ENCODE results near the gene RASGRF2.

RASGRF2 gene

DNA sequence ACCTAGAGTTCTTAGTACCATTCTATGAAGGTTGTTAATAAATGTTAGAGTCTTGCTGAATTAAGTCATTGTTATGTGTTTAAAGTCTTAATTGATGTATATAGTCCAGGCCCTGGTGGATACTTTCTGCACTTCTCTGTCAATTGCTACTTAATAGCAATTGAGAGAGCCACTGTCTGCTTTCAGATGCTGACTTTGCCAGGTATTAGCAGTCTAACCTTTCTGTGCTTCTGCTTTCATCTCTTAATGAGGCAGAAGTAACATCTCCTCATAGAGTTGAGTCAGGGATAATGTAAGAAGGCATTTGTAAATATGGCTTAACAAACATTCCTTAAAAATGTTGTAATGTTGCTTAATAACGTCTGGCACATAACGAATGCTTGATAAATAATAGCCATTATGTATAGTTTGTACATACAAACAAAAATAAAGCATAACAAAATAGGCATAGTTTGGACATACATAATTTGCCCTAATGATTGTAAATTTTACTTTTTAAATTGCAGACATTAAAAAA lies 28.3 kb downstream of the RASGRF2 start:
- Histone ChIP-seq H3K4me3 (ENCODE audit: low read depth in 1 of 2, low read length in 1 of 2) (no peak overlapping the region), H3K9me3 (no peaks in the 10 kb centered on the region), H3K27me3 (no peaks in the 10 kb centered on the region), H3K27ac (no peak overlapping the region), H3K4me1 (ENCODE audit: control insufficient read depth in 1 of 2, insufficient read depth in 1 of 2, low read depth in 1 of 2, low read length in 1 of 2) (peaks cover 3 to 10% of the 10 kb centered on the region in 2 experiments), H3K36me3 (no peaks in the 10 kb centered on the region)
- TF ChIP-seq, protein P1, sequence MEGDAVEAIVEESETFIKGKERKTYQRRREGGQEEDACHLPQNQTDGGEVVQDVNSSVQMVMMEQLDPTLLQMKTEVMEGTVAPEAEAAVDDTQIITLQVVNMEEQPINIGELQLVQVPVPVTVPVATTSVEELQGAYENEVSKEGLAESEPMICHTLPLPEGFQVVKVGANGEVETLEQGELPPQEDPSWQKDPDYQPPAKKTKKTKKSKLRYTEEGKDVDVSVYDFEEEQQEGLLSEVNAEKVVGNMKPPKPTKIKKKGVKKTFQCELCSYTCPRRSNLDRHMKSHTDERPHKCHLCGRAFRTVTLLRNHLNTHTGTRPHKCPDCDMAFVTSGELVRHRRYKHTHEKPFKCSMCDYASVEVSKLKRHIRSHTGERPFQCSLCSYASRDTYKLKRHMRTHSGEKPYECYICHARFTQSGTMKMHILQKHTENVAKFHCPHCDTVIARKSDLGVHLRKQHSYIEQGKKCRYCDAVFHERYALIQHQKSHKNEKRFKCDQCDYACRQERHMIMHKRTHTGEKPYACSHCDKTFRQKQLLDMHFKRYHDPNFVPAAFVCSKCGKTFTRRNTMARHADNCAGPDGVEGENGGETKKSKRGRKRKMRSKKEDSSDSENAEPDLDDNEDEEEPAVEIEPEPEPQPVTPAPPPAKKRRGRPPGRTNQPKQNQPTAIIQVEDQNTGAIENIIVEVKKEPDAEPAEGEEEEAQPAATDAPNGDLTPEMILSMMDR (IDR thresholded peaks at IDR 0.05), result no peak

DNA sequence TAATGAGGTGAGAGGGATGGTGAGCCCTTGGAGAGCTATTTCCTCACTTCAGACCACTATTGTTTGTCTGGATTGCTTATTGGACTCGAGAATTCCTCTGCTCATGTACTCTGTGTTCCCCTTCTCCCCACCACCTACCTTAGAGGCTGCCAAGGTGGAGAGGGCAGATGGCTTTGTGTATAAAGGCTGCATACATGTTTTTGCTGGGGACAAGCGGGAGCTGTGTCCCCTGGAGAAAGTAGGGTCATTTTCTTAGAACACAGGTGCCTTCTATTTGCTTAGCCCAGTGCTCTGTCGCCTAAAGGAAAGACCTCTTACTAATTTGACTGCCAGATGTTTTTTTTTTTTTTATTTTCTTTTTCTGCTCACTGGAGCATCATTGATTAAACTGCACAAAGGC lies 29.7 kb downstream of the RASGRF2 start:
- no peak overlapping the region for H3K27ac ChIP-seq
- no peaks in the 10 kb centered on the region for H3K27me3 ChIP-seq
- H3K9me3 ChIP-seq, result no peaks in the 10 kb centered on the region
- H3K36me3 ChIP-seq, result no peaks in the 10 kb centered on the region
- H3K4me3 ChIP-seq (ENCODE audit: low read depth in 1 of 2, low read length in 1 of 2), result no peak overlapping the region
- TF ChIP-seq, protein P1 (IDR thresholded peaks at IDR 0.05), result no peak
- H3K4me1 ChIP-seq (ENCODE audit: control insufficient read depth in 1 of 2, insufficient read depth in 1 of 2, low read depth in 1 of 2, low read length in 1 of 2), result peaks cover 3 to 10% of the 10 kb centered on the region in 2 experiments

DNA sequence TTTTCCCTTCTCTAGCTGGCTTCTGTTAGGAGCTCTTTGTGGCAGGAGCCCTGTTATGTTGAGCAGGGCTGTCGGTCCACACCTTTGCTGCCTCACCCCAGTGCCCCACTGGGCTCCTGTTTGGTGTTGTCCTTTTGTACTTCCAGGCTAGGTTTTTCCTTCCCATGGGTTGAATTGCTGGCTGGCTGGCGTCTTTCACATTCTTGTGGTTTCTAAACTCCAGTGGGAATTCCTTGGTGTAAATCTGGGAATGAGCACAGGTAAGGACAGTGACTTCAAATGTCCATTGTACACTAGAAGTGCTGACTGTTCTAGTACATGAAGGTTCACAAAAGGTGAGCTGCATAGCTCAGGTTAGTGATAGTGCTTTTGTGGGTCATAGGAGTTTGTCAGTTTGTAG lies 30.4 kb downstream of the RASGRF2 start:
- Histone ChIP-seq H3K9me3 (no peaks in the 10 kb centered on the region), H3K36me3 (no peaks in the 10 kb centered on the region), H3K27ac (no peak overlapping the region), H3K4me1 (ENCODE audit: control insufficient read depth in 1 of 2, insufficient read depth in 1 of 2, low read depth in 1 of 2, low read length in 1 of 2) (peaks cover 3 to 10% of the 10 kb centered on the region in 2 experiments), H3K27me3 (no peaks in the 10 kb centered on the region), H3K4me3 (ENCODE audit: low read depth in 1 of 2, low read length in 1 of 2) (no peak overlapping the region)
- TF ChIP-seq, protein P1 (IDR thresholded peaks at IDR 0.05), result no peak

DNA sequence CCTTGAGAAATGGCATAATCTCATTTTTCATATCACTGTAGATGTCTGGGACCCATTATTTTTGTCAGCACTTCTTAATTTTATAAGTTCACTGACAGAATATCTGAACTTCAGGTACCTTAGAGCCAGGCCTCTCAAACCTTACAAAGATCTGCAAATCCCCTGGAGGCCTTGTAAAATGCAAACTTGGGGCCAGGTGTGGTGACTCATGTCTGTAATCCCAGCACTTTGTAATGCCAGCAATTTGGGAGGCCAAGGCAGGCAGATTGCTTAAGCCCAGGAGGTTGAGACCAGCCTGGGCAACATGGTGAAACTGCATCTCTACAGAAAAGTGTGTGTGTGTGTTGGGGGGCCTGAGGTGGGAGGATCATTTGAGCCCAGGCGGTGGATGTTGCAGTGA lies 30.8 kb downstream of the RASGRF2 start:
- TF ChIP-seq, protein P1 (IDR thresholded peaks at IDR 0.05), result no peak
- H3K27me3 ChIP-seq, result peaks cover 3% of the 10 kb centered on the region
- H3K9me3 ChIP-seq, result no peaks in the 10 kb centered on the region
- H3K27ac ChIP-seq, result no peak overlapping the region
- H3K4me3 ChIP-seq (ENCODE audit: low read depth in 1 of 2, low read length in 1 of 2), result no peak overlapping the region
- H3K36me3 ChIP-seq, result no peaks in the 10 kb centered on the region
- peaks cover 3 to 10% of the 10 kb centered on the region in 2 experiments for H3K4me1 ChIP-seq (ENCODE audit: control insufficient read depth in 1 of 2, insufficient read depth in 1 of 2, low read depth in 1 of 2, low read length in 1 of 2)

DNA sequence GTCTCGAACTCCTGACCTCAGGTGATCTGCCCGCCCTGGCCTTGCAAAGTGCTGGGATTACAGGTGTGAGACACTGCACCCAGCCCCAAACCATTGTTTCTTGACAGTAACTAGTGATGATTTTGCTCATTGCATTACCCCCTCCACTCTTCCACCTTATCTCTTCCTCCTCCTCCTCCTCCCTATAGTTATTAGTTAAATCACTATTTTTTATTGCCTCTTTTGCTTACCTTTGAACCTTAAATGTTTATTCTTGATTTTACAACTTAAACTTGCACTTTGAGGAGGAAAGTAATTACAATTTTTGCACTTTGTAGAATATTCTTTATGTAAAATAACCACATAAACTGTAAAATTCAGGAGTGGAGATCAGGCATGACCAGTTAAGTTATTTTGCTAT lies 35.7 kb downstream of the RASGRF2 start:
- no peaks in the 10 kb centered on the region for H3K4me1 ChIP-seq (ENCODE audit: control insufficient read depth in 1 of 2, insufficient read depth in 1 of 2, low read depth in 1 of 2, low read length in 1 of 2)
- TF ChIP-seq, protein P1 (IDR thresholded peaks at IDR 0.05), result no peak
- H3K27ac ChIP-seq, result no peak overlapping the region
- H3K4me3 ChIP-seq (ENCODE audit: low read depth in 1 of 2, low read length in 1 of 2), result no peak overlapping the region
- H3K27me3 ChIP-seq, result peaks cover 16% of the 10 kb centered on the region
- H3K9me3 ChIP-seq, result no peaks in the 10 kb centered on the region
- H3K36me3 ChIP-seq, result no peaks in the 10 kb centered on the region

DNA sequence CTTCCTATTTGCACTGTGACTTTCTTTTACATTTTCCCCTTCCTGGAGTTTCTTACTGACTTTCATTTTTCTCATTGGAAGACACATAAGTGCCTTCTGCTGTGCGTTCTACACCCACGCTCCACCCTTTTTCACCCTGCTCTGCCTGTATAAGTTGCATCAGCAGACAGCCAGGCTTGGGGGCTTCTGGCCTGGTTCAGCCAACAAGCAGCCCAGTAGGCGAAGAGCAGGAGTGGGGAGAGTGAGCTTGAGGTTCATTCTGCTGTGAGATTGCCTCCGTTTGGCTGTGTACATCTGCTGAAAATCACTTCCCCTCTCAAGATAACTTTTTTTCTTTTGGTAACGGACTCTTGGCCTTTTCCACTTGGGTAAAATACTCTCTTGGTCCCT lies 38.4 kb downstream of the RASGRF2 start:
- no peak overlapping the region for H3K27ac ChIP-seq
- TF ChIP-seq, protein P1 (IDR thresholded peaks at IDR 0.05), result no peak

More for the DNA sequence above, 38.4 kb downstream of the RASGRF2 start:
- peaks cover 22% of the 10 kb centered on the region for H3K27me3 ChIP-seq
- no peaks in the 10 kb centered on the region for H3K4me1 ChIP-seq (ENCODE audit: control insufficient read depth in 1 of 2, insufficient read depth in 1 of 2, low read depth in 1 of 2, low read length in 1 of 2)
- no peaks in the 10 kb centered on the region for H3K9me3 ChIP-seq
- no peak overlapping the region for H3K4me3 ChIP-seq (ENCODE audit: low read depth in 1 of 2, low read length in 1 of 2)
- H3K36me3 ChIP-seq, result no peaks in the 10 kb centered on the region
